ENCODE measurements around the gene MYO10.
A peak's percentile ranks its signal among the peaks of the same experiment; 100 is the strongest.

The MYO10 gene

GRCh38 chr5:16943846-16944678 is 8.0 kb upstream of the MYO10 start:
- DNase-seq (ENCODE audit: low read depth) = no peak
- TF ChIP-seq, protein P1, sequence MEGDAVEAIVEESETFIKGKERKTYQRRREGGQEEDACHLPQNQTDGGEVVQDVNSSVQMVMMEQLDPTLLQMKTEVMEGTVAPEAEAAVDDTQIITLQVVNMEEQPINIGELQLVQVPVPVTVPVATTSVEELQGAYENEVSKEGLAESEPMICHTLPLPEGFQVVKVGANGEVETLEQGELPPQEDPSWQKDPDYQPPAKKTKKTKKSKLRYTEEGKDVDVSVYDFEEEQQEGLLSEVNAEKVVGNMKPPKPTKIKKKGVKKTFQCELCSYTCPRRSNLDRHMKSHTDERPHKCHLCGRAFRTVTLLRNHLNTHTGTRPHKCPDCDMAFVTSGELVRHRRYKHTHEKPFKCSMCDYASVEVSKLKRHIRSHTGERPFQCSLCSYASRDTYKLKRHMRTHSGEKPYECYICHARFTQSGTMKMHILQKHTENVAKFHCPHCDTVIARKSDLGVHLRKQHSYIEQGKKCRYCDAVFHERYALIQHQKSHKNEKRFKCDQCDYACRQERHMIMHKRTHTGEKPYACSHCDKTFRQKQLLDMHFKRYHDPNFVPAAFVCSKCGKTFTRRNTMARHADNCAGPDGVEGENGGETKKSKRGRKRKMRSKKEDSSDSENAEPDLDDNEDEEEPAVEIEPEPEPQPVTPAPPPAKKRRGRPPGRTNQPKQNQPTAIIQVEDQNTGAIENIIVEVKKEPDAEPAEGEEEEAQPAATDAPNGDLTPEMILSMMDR (conservative IDR thresholded peaks at IDR 0.05; ENCODE audit: low read depth, low read length) = no peak
- H3K4me3 ChIP-seq (ENCODE audit: low read length) = no peak overlapping the region

GRCh38 chr5:16937503-16938161 is 1.5 kb upstream of the MYO10 start:
- DNase-seq (ENCODE audit: low read depth) = no peak
- TF ChIP-seq, protein P1 (conservative IDR thresholded peaks at IDR 0.05; ENCODE audit: low read depth, low read length) = no peak
- H3K4me3 ChIP-seq (ENCODE audit: low read length) = no peak overlapping the region

DNA sequence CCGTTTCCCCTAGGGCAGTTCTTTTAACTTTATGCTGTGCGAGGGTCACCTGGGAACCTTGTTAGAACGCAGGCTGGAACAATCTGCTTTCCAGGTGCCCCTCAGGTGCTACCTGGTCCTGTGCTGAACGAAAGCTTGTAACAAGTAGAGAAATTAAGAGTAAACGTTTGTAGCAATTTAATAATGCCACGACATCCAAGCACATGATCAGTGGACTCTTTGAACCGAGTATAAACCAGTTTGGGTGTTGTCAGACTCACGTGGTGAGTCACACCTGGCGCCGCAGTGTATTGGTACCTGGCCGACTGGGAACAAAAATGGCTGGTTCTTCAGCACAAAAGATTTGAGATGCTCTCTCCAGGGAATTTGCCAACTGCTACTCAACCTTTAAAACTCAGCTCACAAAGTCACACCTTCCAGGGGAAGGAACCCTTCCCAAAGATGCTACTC is 926 bp upstream of the MYO10 start:
- TF ChIP-seq, protein P1 (conservative IDR thresholded peaks at IDR 0.05; ENCODE audit: low read depth, low read length) = no peak
- DNase-seq (ENCODE audit: low read depth) = no peak
- peak overlapping the region; percentile 71 for H3K4me3 ChIP-seq (ENCODE audit: low read length)

DNA sequence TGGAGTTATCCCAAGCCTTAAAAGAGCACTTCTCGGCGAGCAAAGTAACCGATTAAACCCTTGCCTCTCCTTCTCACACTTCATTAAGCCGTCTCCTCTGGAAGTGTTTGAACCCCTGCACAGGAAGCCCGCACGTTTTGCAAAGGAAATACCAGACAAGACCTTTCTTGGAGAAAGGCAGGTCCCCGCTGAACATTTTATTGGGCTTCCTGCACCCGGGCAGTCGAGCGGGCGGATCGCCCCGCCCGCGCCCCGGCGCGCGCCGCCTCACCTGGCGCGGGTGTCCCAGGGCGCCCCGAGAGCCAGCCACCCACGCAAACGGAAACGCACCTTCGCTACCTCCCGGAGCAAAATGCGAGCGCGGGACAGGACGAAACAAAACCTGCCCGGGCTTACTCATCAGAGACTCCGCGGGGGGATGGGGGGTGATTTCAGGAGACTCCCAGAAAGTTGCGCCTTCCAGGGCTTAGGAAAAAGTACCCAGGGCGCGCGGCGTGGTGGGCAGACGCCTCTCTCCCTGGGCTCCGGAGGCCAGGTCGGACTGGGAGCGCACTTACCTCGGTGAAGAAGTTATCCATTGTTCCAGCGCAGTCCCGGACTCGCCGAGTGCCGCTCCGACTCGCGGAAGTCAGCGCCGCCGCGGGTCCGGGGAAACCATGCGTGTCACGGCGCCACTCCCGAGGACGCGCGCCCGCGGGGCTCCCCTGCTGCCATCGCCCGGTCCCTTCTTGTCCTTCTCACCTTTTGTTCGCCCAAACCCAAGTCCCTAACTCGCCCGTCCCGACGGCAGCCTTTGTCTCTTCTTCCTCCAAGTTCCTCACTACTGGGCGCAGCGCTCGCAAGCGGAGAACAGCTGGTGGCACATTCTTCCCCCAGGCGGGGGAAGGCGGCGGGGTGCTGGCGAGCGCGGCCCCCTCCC is 598 bp downstream of the MYO10 start:
- DNase-seq (ENCODE audit: low read depth) = no peak
- TF ChIP-seq, protein P1 (conservative IDR thresholded peaks at IDR 0.05; ENCODE audit: low read depth, low read length) = no peak
- peak overlapping the region; percentile 90 for H3K4me3 ChIP-seq (ENCODE audit: low read length)

- H3K4me3 ChIP-seq (ENCODE audit: low read length) = peak overlapping the region; percentile 90
- TF ChIP-seq, protein P1 (conservative IDR thresholded peaks at IDR 0.05; ENCODE audit: low read depth, low read length) = no peak
- DNase-seq (ENCODE audit: low read depth) = no peak
These were observed 1.4 kb downstream of the MYO10 start for GRCh38 chr5:16934677-16935153.

DNA sequence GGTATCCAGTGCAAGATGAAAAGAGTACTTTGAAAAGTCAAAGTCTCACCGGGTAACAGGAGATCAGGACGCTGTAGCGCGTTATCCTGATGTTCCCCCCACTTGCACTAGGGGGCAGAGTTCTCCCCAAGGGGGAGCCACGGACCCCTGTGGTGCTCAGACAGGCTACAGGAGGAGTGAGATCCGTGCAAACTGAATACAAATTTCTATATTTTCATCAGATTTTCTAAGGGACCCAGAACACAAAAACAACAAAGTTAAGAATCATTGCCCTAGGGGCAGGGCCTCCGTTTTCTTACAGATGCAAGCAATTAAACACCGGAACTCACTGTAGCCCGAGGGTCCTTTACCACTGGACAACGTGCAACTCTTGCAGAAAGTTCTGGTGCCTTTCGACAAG is 2.0 kb downstream of the MYO10 start:
- H3K4me3 ChIP-seq (ENCODE audit: low read length) = peak overlapping the region; percentile 90
- no peak for DNase-seq (ENCODE audit: low read depth)
- TF ChIP-seq, protein P1 (conservative IDR thresholded peaks at IDR 0.05; ENCODE audit: low read depth, low read length) = peak; percentile 97
